ENCODE measurements around the gene B3GALT6.

DNA sequence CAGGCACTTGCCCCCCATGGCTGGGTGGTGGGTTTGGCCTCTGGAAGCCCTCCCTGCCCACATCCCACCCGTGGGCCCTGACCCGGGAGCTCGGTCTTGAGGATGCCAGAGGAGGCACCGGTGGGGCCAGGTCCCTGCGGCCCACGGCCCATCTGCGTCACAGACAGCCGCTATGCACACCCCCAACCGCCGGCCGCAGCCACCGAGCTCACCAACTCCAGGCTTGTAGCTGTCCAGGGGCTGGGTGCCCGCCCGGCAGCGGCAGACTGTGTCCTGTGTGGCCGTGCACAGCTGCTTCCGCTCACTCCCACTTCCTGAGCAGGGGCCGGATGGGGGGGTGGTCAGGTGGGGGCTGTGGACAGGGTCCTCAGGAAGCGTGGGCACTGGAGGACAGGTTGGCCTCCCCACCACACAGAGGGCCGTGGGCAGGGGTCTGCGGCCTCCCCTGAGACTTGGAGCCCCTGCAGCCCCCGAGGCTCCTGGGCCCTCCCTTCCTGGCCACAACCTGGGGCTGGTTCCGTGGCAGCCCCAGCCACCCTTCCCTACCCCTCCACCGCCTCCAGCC is 19.2 kb upstream of the B3GALT6 start:
- TF ChIP-seq EZH2 (IDR thresholded peaks at IDR 0.05) (no peak), POLR2AphosphoS5 (IDR thresholded peaks at IDR 0.05; ENCODE audit: borderline replicate concordance, low read depth, low read length) (no peak)

All from SK-N-MC (cell line).